NCI-H82 treated with DMSO at 0.1 percent for 48 hours (cell line): Measurements from ENCODE around the gene CPD.
"Not testable (repeated sequence)": the region's sequence is repeated elsewhere in the genome, so short reads cannot be mapped to it uniquely, and the experiment has no call there.

ENCODE experiments used
- DNase-seq: peaks from one replicate; lab custom pipeline; 2025; ENCODE audit not compliant: unreplicated experiment; lab: John Stamatoyannopoulos, UW

CPD gene

DNA sequence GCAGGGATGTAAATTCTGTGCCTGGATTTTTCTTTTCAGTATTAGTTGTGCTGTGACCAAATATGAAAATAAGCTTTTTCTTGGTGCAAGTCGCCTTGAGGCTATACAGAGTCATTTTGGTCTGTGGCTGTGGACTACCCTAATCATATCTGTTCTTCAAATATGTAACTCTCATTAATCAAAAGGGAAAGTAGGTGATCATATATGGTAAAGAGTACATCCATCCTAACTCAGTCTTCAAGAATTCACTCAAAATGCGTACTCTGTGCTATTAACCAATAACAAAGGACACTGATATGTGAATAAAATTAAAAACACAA, 2.6 kb downstream of the CPD start:
- no peak for DNase-seq

DNA sequence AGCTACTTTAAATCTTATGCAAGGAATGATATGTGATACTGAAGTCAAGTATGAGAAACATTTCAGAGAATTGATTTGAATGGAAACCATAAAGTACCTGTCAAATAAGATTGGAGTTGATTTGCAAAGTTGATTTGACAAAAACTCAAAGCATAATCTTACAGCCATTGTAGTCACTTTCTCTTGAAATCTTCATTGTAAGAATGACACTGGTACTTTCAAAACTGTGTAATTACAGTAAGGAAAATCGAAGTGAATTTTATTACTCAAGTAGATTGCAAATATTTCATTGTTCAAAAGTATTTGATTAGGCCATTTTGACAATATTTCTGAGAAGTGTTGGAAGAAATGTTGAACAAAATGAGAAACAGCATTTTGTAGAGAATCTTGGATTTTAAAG, 3.6 kb downstream of the CPD start:
- no peak for DNase-seq

- DNase-seq: no peak
Measured at GRCh38 chr17:30388321-30389179, 9.8 kb downstream of the CPD start.

DNA sequence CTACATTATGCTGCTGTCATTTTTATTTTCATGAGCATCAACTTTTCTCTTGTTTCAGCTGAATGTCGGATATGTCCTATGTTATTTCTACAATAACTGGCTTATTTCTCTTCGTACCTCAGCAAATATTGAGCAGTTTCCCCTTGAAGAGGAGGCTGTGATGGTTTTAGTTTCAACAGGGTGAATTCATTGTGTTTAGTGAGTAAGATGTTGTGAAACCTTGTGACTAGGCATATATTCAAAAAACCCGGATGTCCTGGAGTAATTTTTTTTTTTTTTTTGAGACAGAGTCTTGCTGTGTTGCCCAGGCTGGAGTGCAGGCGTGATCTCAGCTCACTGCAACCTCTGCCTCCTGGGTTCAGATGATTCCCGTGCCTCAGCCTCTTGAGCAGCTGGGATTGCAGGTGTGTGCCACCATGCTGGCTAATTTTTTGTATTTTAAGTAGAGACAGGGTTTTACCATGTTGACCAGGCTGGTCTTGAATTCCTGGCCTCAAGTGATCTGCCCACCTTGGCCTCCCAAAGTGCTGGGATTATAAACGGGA, 11.1 kb downstream of the CPD start:
- DNase-seq: no peak

DNA sequence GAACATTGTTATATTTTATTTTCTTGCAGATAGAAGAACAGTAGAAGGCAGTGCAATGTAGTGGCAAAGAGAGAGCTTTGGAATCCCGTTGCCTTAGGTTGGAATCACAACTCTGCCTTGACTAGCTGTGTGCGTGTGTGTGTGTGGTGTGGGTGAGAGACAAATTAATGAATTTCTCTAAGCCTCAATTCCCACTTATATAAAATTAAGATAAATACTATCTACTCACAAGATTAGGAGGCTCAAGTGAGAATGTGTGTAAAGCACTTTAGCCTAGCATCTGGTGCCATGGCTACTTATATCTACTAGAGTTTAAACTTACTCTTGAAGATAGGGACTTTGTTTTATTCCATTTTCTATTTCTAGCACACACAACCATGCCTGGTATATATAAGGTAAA, 12.8 kb downstream of the CPD start:
- DNase-seq: peak; percentile 66

GRCh38 chr17:30393491-30393890, 14.8 kb downstream of the CPD start:
- no peak for DNase-seq

GRCh38 chr17:30393911-30394867, 15.5 kb downstream of the CPD start:
- DNase-seq: peak; percentile 71

DNA sequence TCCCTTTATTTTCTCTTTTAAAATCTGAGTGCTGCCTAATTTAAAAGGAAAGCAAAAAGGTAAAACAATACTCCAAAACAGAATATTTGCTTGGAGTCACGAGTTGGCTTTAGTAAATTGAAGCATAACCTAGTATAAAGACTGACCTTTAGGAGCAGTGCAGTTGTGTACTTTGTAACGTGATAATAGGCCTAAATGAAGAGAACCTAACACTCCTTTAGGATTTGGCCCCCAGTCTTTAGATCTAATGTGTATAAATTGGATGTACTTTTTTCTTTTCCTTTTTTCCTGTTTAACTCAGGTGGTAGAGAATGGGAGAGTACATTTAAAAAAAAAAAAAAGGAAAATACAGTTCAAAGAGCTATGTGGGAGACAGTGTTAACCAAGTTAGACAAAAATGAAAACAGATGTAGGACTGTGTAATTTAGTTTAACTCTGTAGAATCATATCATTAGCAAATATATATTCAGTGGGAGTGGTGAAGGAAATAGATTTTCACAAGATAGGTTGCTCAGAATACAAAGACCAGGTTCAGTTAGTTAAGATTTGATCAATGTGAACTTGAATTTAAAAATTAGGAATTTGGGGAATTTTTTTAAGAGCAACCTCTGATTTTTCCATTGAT, 16.8 kb downstream of the CPD start:
- no peak for DNase-seq

GRCh38 chr17:30396129-30396528, 17.4 kb downstream of the CPD start:
- no peak for DNase-seq

DNA sequence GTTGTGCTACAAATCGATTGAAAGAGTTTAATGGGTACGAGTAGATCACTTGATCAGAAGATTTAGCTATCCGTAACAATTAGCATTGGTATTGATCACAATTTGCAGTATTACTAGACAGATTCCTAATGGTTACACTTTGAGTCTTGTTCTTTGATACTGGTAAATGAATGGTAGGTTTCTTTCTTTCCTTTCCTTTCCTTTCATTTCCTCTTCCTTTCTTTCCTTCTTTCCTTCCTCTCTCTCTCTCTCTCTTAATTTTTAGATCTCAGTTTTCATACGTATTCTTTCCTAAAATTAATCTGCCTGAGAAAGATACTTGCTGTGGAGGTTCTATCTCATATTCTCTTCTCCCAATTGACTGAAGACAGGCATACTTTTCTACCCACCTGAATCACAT, 17.9 kb downstream of the CPD start:
- DNase-seq: no peak

- DNase-seq: no peak
Measured at GRCh38 chr17:30398328-30399041, 19.8 kb downstream of the CPD start.

DNA sequence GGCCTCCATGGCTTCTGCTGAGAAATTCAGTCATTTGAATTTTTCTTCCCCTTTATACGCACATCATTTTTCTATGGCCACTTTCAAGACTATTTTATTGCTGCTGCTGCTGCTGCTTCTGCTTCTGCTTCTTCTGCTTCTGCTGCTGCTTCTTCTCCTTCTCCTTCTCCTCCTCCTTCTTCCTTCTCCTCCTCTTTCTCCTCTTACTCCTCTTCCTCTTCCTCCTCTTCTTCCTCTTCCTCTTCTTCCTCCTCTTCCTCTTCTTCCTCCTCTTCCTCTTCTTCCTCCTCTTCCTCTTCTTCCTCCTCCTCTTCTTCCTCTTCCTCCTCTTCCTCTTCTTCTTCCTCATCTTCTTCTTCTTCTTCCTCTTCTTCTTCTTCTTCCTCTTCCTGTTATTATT, 22.4 kb downstream of the CPD start:
- DNase-seq: no peak

DNA sequence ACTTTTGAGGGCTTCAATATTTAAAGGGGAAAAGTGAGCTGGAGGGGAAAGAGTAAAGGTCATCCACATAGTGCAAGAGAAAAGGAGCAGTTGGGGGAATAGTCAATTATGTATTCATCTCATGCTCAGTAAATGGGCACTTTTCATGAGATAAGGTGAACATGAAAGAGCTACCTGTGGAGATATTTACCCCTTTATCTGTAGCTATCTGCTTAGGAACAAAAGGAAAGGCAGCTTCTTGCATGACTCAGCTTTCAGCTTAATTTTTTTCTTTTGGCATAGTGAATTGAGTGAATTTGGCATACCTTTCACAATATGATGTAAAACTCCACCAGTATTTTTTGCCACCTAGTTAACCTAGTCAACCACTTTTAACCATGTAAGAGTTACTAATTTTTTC, 26.4 kb downstream of the CPD start:
- DNase-seq: no peak

DNA sequence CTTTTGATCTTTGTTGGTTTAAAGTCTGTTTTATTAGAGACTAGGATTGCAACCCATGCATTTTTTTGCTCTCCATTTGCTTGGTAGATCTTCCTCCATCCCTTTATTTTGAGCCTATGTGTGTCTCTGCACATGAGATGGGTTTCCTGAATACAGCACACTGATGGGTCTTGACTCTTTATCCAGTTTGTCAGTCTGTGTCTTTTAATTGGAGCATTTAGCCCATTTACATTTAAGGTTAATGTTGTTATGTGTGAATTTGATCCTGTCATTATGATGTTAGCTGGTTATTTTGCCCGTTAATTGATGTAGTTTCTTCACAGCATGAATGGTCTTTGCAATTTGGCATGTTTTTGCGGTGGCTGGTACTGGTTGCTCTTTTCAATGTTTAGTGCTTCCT, 31.9 kb downstream of the CPD start:
- DNase-seq: not testable (repeated sequence)

DNA sequence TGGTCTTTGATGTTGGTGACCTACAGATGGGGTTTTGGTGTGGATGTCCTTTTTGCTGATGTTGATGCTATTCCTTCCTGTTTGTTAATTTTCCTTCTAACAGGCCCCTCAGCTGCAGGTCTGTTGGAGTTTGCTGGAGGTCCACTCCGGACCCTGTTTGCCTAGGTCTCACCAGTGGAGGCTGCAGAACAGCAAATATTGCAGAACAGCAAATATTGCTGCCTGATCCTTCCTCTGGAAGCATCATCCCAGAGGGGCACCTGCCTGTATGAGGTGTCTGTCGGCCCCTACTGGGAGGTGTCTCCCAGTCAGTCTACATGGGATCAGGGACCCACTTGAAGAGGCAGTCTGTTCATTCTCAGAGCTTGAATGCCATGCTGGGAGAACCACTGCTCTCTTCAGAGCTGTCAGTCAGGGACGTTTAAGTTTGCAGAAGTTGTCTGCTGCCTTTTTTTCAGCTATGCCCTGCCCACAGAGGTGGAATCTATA, 33.3 kb downstream of the CPD start:
- DNase-seq: not testable (repeated sequence)

DNA sequence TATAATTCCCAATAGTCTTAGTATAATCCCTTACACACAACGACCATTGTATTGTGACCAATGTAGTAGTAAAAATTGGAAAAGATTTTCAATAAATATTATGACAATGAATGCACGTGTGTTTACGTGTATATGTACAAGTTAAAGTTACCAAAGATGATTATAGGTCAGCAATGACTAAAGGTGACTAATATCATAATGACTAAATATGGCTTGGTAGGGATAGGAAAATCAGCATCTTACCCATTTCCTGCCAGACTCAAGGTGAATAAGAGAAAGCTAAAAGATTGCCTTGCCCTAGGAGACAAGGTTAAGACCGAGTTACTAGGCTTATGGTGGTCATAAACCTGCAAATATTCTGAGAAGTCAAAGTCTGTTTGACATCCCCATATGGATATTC, 34.4 kb downstream of the CPD start:
- no peak for DNase-seq

DNA sequence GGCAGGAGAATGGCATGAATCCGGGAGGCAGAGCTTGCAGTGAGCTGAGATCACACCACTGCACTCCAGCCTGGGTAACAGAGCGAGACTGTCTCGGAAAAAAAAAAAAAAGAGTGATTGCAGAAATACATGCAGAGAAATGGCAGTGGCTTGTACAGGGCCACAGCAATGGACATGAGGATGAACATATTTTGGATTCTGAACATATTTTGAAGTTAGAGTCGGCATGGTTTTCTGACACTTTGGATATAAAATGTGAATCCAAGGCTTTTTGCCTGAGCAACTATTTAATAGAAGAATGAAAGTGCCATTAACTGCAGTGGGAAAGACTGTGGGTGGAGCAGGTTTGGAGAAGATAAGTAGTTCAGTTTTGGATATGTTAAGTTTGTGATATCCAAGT, 35.8 kb downstream of the CPD start:
- DNase-seq: no peak

DNA sequence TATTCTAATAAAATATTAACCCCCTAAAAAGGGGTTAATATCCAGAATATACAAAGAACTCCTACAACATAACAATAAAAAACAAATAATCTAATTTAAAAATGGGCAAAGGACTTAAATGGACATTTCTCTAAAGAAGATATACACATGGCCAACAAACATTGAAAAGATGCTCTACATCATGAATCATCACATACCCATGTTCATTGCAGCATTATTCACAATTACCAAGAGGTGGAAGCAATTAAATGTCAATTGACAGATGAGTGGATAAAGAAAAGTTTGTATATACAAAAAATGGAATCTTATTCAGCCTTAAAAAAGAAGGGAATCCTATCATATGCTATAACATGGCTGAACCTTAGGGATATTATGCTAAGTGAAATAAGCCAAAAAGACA, 36.8 kb downstream of the CPD start:
- no peak for DNase-seq

GRCh38 chr17:30418070-30418469, 39.3 kb downstream of the CPD start:
- not testable (repeated sequence) for DNase-seq

DNA sequence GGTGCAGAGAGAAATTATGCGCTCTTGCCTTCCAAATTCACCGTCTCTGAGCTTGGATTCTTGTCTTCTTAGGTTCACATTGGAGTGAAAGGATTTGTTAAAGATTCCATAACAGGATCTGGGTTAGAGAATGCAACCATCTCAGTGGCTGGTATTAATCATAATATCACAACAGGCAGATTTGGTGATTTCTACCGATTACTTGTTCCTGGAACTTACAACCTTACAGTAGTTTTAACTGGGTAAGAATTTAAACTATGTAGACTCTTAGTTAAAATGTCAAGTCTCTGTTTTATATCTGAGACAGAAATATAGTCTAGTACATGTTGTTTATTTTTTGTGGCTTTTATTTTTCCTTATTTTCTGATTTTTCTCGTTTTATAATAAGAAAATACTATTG, 42.9 kb downstream of the CPD start:
- DNase-seq: no peak

GRCh38 chr17:30422171-30422570, 43.4 kb downstream of the CPD start:
- no peak for DNase-seq
